ENCODE measurements around the gene NEGR1.

DNA sequence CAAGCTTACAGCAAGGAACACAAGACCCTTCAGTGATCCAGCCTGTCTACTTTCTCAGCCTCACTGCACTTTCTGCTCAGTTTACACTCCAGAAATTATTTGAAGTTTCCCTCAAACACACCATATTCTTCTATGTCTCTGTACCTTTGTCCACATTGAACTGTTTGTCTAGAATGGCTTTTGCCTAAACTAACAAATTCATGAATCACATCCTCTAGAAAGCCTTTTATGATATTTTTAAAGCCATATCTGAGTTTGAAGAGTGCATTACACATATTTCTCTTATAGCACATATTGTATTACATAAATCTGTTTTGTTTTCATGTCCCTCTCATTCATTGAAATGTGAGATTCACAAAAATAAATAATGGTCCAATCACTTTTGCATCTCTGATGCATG lies 755.5 kb downstream of the NEGR1 start:
- TF ChIP-seq, protein P1, sequence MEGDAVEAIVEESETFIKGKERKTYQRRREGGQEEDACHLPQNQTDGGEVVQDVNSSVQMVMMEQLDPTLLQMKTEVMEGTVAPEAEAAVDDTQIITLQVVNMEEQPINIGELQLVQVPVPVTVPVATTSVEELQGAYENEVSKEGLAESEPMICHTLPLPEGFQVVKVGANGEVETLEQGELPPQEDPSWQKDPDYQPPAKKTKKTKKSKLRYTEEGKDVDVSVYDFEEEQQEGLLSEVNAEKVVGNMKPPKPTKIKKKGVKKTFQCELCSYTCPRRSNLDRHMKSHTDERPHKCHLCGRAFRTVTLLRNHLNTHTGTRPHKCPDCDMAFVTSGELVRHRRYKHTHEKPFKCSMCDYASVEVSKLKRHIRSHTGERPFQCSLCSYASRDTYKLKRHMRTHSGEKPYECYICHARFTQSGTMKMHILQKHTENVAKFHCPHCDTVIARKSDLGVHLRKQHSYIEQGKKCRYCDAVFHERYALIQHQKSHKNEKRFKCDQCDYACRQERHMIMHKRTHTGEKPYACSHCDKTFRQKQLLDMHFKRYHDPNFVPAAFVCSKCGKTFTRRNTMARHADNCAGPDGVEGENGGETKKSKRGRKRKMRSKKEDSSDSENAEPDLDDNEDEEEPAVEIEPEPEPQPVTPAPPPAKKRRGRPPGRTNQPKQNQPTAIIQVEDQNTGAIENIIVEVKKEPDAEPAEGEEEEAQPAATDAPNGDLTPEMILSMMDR (IDR thresholded peaks at IDR 0.05 in 8 of 11, conservative IDR thresholded peaks at IDR 0.05 in 3 of 11) = no peak
- no peak for TF ChIP-seq POLR2A (IDR thresholded peaks at IDR 0.05)
